ENCODE measurements around the gene ABCF1. TPM values are rescaled to one million over a fixed set of nuclear protein-coding genes. Genes with fewer than 3 reads are reported as not detected.

Gene ABCF1
- total and polyA plus RNA-seq, 7 donors = 53.8 to 119 (median 97.9) TPM

- H3K27ac ChIP-seq = peak within 1 kb of the TSS; percentile 99
- DNase-seq = peak; percentile 98 to 99
- TF ChIP-seq CTCF (IDR thresholded peaks at IDR 0.05) = no peak
- intact Hi-C loops (cut with DNase I) = loop anchor here in 1 of 2 donors (2.0 to 5.0 kb wide), 2 partner anchors 103 to 125 kb away; partner anchors contain the start of genes FLOT1, IER3 and TUBB
- 0 to 1% (median 1%) methylated on average over 34 of the region's 34 CpGs for WGBS, 3 donors
- peak; percentile 83 to 86 (median 85) for ATAC-seq
- peaks cover 27% of the 10 kb centered on the region for H3K4me1 ChIP-seq
- peak within 1 kb of the TSS; percentile 84 for H3K4me3 ChIP-seq
- no peaks in the 10 kb centered on the region for H3K27me3 ChIP-seq (ENCODE audit: insufficient read depth in 3 of 3, low read length in 2 of 3)
- no peaks in the 10 kb centered on the region for H3K9me3 ChIP-seq
- H3K36me3 ChIP-seq (ENCODE audit: insufficient read depth in 1 of 2, low read depth in 1 of 2) = peaks cover 4 to 52% of the 10 kb centered on the region in 2 donors
These were observed 46.5 kb downstream of the ABCF1 start, which contains the start of gene MRPS18B for GRCh38 chr6:30617565-30618269. TSS of gene MRPS18B (plus strand) at chr6:30617840. CDS start at chr6:30617866, 26 bp downstream.

GRCh38 chr6:30618270-30618797 lies 47.1 kb downstream of the ABCF1 start:
- Histone ChIP-seq H3K4me1 (peaks cover 21% of the 10 kb centered on the region), H3K4me3 (peak overlapping the region; percentile 84), H3K9me3 (no peaks in the 10 kb centered on the region), H3K27me3 (ENCODE audit: insufficient read depth in 3 of 3, low read length in 2 of 3) (no peaks in the 10 kb centered on the region), H3K36me3 (ENCODE audit: insufficient read depth in 1 of 2, low read depth in 1 of 2) (peaks cover 7 to 58% of the 10 kb centered on the region in 2 donors), H3K27ac (peak overlapping the region; percentile 99)
- whole genome bisulfite sequencing, 3 donors = 9 to 15% (median 12%) methylated on average over 8 of the region's 8 CpGs
- ATAC-seq (no peak), DNase-seq (no peak)
- no peak for TF ChIP-seq CTCF (IDR thresholded peaks at IDR 0.05)
- intact Hi-C loops (cut with DNase I) = loop anchor here in 1 of 2 donors (5.0 kb wide), 1 partner anchor 124 kb away; the partner anchor contains the start of genes FLOT1 and IER3

- H3K27me3 ChIP-seq (ENCODE audit: insufficient read depth in 3 of 3, low read length in 2 of 3) = no peaks in the 10 kb centered on the region
- WGBS, 3 donors = 94 to 95% (median 95%) methylated on average over 11 of the region's 11 CpGs
- intact Hi-C loops (cut with DNase I) = loop anchor here in 1 of 2 donors (5.0 kb wide), 1 partner anchor 123 kb away; the partner anchor contains the start of genes FLOT1 and IER3
- DNase-seq (no peak), ATAC-seq (no peak)
- peak overlapping the region; percentile 84 for H3K4me3 ChIP-seq
- peaks cover 10% of the 10 kb centered on the region for H3K4me1 ChIP-seq
- H3K36me3 ChIP-seq (ENCODE audit: insufficient read depth in 1 of 2, low read depth in 1 of 2) = peaks cover 7 to 70% of the 10 kb centered on the region in 2 donors
- no peaks in the 10 kb centered on the region for H3K9me3 ChIP-seq
- no peak for TF ChIP-seq CTCF (IDR thresholded peaks at IDR 0.05)
- H3K27ac ChIP-seq = peak overlapping the region; percentile 99
These were observed 48.3 kb downstream of the ABCF1 start for GRCh38 chr6:30619561-30619960.

GRCh38 chr6:30625511-30625910 lies 54.3 kb downstream of the ABCF1 start:
- Histone ChIP-seq H3K4me1 (peaks cover 7% of the 10 kb centered on the region), H3K9me3 (no peaks in the 10 kb centered on the region), H3K27ac (no peak overlapping the region), H3K36me3 (ENCODE audit: insufficient read depth in 1 of 2, low read depth in 1 of 2) (peaks cover 7 to 88% of the 10 kb centered on the region in 2 donors), H3K4me3 (no peak overlapping the region), H3K27me3 (ENCODE audit: insufficient read depth in 3 of 3, low read length in 2 of 3) (no peaks in the 10 kb centered on the region)
- 95 to 98% (median 97%) methylated on average over 8 of the region's 8 CpGs for WGBS, 3 donors
- no peak for TF ChIP-seq CTCF (IDR thresholded peaks at IDR 0.05)
- ATAC-seq (no peak), DNase-seq (no peak)
- intact Hi-C loops (cut with DNase I) = loop anchor here (5.0 kb wide), 2 partner anchors 47 to 92 kb away; partner anchors contain the start of genes DHX16 (in 1 of the 2) and MDC1 (in 1 of the 2)

All from psoas muscle (tissue), 8 donors.